ENCODE results near the gene LRRC56.
A peak's percentile ranks its signal among the peaks of the same experiment; 100 is the strongest.
"Not testable (repeated sequence)": the region's sequence is repeated elsewhere in the genome, so short reads cannot be mapped to it uniquely, and the experiment has no call there.

LRRC56 gene

DNA sequence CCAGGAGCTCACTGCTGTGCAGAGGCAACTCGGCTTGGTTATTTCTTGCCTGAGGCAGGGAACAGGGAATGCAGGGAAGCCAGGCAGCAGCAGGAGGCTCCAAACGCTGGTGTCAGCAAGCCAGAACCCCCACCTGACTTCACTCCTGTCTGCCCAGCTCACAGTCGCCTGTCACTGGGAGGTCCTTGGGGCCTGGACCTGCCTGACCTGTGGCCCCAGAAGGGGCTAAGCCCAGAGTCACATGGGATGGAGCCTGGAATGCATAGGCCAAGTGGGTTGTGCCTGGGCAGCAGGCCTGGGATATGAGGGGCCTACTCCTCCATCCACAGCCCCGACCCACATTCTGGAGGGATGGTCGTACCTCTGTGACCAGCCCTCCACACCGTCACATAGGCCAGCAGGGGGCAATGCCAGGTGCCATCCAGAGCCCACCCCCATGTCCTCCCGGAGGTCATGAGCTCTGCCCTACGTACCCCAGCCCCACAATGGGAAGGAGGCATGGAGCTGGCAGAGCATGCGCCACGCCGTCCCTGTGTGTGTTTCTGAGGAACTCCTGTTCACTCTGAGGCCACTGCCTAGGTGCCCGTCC lies 28.7 kb downstream of the LRRC56 start:
- H3K4me3 Mint-ChIP-seq, result no peak overlapping the region
- DNase-seq, result no peak
- no peak overlapping the region for H3K27ac Mint-ChIP-seq
- H3K9me3 Mint-ChIP-seq, result no peaks in the 10 kb centered on the region
- no peaks in the 10 kb centered on the region for H3K27me3 Mint-ChIP-seq
- ATAC-seq, result no peak
- H3K4me1 Mint-ChIP-seq, result peaks cover 56% of the 10 kb centered on the region

DNA sequence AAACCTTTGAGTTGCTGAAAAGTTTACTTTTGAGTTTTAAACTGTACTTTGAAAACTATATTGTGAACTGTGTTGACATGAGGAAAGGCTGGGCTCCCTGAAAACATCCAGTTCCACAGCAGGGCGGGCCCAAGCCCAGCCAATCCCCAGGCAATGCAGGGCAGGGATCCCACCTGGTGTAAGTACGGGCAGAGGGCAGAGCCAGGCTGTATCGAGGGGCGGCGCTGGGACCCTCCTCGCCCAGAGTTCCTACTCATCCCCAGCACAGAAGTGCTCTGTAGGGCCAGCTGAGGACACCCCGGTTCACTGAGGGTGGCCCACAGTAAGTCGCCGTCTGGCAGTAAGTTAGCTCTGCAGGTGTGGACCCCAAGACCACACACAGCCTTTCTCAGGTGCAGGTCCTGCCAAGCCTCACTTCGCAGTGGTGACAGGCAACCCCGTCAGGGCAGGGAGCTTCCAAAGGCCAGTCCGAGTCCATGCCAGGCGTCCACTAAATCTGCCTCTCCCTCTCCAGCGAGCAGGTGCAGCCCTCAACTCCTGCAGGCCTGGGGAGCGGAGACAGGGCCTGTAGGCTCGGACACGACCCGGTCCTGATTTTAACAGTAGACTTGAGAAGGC lies 29.8 kb downstream of the LRRC56 start:
- Mint-ChIP-seq H3K9me3 (no peaks in the 10 kb centered on the region), H3K4me3 (peak overlapping the region; percentile 73 to 82), H3K27me3 (no peaks in the 10 kb centered on the region), H3K27ac (no peak overlapping the region), H3K4me1 (peaks cover 49% of the 10 kb centered on the region)
- DNase-seq (no peak), ATAC-seq (no peak)

DNA sequence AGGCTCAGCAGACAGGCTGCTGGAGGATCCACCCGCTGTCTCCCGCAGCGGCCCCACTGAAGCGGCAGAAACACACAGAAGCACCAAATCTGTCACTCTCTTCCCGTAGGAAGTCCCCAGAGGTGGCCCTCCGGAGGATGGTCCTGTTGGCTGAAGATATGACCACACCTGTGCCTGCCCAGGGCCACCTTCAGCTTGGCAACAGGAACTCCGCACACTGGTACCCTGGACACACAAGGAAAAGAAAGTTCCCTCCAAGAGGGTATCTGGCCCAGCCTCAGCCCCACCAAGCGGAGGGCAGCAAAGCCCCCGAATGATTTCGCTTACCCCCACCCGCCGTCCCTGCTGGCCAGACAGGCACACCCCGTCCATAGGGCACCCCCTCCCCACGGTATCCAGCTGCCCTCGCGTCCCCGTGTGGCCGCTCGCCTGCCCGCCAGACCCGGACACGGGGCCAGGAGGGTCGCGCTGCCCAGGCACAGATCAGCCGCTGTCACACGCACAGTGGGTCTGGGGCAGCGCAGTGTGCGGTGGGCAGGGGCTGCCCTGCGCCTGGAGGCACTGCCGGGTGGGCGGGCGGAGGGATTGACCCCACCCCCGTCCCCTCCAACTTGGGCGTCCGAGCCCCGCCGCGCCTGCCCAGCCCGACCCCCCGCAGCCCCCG lies 30.4 kb downstream of the LRRC56 start:
- no peak for DNase-seq
- no peaks in the 10 kb centered on the region for H3K9me3 Mint-ChIP-seq
- peaks cover 49% of the 10 kb centered on the region for H3K4me1 Mint-ChIP-seq
- peak overlapping the region in 1 of 2 donors; percentile 71 for H3K27ac Mint-ChIP-seq
- peak; percentile 13 for ATAC-seq
- no peaks in the 10 kb centered on the region for H3K27me3 Mint-ChIP-seq
- peak overlapping the region; percentile 73 to 82 for H3K4me3 Mint-ChIP-seq

DNA sequence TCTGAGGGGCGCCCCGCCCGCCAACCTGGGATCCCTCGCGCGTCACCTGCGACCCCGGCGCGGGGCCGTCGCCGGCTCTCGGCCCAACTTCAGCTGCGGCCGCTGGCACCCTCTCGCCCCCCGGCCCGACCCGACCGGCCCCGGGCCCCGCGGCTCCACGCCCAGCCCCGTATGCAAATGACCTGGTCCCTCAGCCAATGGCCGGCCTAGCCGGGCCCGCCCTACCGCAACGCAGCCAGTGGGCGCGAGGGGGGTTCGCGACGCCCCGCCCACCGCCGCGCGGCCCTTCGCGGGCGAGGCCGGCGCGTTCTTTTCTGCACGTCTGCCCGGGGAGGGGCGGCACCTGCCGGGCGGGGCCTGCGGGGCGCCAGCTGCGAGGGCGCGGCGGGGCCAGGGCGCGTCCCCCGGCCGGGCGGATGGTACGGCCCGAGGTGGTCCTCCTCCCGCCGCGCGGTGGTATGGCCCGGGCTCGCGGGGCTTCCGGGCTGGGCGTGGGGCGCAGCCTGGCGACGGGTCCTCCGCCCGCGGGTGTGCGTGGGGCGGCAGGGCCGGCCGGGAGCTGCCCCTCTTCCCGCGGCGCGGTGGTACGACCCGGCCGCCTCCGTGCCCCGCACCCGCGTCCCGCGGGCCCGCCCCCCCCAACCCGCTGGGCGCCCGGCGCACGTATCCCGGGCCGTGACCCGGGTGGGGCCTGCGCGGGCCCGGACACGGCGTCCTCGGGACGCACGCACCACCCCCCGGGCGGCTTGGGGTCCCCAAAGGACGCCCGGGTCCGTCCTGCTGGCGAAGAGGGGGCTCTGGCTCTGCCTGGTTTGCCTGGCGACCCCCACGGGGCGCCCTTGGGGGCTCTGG lies 31.2 kb downstream of the LRRC56 start:
- Mint-ChIP-seq H3K27ac (no peak overlapping the region), H3K4me1 (peaks cover 46% of the 10 kb centered on the region), H3K9me3 (no peaks in the 10 kb centered on the region), H3K4me3 (peak overlapping the region; percentile 82 to 96), H3K27me3 (no peaks in the 10 kb centered on the region)
- peak; percentile 93 for ATAC-seq
- peak; percentile 93 to 98 for DNase-seq

DNA sequence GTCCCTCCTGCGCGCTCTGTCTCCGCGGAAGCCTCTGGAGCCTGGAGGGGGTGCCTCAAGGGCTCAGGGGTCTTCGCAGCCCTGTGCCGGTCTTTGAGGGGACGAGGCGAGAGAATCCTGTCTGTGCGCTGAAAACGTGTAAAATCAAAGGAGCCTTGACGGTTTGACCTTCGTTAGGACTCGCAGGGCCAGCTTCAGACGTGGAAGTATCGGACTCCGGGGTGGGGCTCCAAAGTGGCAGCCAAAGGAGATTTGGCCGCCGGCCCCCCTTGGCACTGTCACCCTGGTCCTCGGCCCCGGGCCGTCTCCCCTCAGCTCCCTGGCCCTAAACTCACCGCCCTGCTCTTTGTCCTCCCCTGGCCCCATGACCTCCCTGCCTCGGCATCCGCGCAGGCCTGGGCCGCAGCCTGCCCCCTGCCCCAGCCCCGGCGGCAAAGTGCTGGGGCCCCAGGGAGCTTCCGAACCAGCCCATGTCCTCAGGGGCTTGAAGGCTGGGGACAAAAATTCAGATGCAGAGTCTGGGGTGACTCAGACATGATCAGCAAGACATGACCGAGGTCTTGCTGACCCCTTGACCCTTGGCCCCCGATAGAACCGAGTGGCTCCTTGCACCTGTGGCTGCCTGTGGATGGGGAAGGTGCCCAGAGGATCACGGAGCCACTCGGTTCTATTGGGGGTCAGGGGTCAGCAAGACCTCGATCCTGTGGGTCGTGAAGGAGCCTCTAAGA lies 32.0 kb downstream of the LRRC56 start:
- no peaks in the 10 kb centered on the region for H3K9me3 Mint-ChIP-seq
- H3K27ac Mint-ChIP-seq, result peak overlapping the region in 1 of 2 donors; percentile 25
- H3K4me3 Mint-ChIP-seq, result peak overlapping the region; percentile 82 to 96
- H3K4me1 Mint-ChIP-seq, result peaks cover 42% of the 10 kb centered on the region
- H3K27me3 Mint-ChIP-seq, result peaks cover 5% of the 10 kb centered on the region
- DNase-seq (no peak), ATAC-seq (no peak)

DNA sequence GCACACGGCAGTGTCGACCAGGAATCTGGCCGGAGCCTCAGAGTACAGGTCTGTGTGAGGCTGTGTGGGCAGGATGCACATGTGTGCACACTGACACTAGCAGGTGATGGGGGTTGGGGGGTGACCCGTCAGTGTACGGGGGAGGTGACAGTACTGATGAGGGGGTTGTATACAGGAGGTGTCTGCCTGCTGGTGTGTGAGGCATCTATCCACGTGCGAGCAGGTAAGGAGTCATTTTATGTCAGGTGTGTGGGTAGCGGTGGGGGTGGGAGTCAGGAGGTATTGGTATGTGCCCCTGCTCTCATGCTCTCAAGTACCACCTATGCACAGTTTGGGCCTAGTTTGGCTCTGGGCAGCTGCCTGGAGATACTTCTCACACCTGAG lies 34.5 kb downstream of the LRRC56 start:
- Mint-ChIP-seq H3K27me3 (peaks cover 16% of the 10 kb centered on the region), H3K4me1 (peaks cover 45% of the 10 kb centered on the region), H3K4me3 (no peak overlapping the region), H3K9me3 (no peaks in the 10 kb centered on the region), H3K27ac (no peak overlapping the region)
- ATAC-seq (no peak), DNase-seq (no peak)

DNA sequence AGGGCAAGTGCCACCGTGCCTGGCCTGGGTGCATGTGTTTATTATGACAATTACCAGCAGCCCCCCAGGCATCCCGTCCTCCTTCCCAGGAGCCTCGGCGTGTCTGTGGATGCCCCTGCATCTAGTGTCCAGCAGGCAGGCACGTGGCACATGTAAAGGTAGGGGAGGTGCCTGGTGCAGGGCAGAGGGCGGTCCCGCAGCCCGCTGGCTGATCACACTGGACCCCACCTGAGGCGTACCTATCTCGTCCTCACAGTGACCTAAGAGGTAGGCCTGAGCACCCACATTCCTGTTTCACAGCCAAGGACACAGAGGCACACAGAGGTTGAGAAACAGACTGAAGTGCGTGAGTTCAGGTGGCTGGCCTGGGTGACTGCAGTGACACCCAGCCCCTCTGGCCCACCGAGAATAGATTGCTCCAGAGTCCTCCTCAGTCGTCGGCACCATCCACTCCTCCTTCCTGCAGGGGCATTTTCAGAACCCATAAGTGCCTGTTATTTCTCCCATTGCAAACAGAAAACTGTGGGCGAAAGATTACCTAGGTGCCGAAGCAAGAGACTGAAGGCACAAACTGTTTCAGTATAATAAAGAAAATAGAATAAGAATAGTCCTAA lies 35.9 kb downstream of the LRRC56 start:
- no peak for DNase-seq
- no peak for ATAC-seq
- Mint-ChIP-seq H3K4me3 (no peak overlapping the region), H3K4me1 (peaks cover 45% of the 10 kb centered on the region), H3K9me3 (no peaks in the 10 kb centered on the region), H3K27me3 (peaks cover 16% of the 10 kb centered on the region), H3K27ac (no peak overlapping the region)

DNA sequence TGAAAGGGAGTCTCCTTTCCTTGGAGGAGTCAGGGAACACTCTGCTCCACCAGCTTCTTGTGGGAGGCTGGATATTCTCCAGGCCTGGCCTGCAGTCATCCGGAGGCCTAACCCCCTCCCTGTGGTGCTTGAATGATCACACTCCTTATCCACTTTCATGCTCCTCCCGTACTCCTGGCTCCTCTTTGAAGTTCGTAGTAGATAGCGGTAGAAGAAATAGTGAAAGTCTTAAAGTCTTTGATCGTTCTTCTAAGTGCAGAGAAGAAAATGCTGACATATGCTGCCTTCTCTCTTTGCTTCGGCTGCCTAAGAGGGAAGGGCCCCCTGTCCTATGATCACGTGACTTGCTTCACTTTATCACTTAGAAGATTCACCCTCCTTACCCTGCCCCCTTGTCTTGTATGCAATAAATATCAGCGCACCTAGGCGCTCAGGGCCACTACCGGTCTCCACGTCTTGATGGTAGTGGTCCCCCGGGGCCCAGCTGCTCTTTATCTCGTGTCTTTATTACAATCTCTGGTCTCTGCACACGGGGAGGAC lies 36.8 kb downstream of the LRRC56 start:
- Mint-ChIP-seq H3K4me3 (peak overlapping the region in 1 of 2 donors; percentile 89), H3K27ac (peak overlapping the region in 1 of 2 donors; percentile 38), H3K27me3 (peaks cover 16% of the 10 kb centered on the region), H3K4me1 (peaks cover 52% of the 10 kb centered on the region)
- not testable (repeated sequence) for DNase-seq, H3K9me3 Mint-ChIP-seq, ATAC-seq

DNA sequence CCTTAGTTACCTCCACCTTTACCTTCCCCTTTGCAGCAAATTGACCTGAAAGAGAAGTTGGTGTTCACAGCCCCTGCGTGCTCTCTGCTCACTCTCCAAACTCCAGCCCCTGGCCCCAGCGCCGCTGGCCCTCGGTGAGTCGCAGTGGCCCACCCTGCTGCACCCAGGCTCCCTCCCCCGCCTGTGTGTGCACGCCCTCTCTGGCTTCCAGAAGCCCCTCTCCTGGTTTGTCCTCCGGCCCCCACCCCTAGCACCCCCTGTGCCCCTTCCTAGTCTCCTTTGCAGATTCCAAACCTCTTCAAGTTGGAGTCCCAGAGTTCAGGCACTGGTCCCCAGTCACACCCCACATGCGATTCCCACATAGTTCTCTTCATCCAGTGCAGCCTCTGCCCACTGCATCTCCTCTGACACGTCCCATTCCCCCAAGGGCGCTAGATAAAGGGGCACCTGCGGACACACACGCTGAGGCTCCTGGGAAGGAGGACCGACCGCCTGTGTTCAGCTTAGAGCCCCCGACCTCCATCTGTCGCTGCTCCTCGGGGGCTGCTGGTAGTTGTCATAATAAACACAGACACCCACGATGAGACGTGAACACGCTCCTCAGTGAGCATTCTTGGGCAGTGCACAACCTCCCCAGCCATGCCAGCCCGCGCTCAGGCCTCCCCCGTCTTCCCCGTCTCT lies 37.4 kb downstream of the LRRC56 start:
- DNase-seq (no peak), ATAC-seq (no peak)
- Mint-ChIP-seq H3K27ac (peak overlapping the region in 1 of 2 donors; percentile 8), H3K4me1 (peaks cover 52% of the 10 kb centered on the region), H3K27me3 (peaks cover 16% of the 10 kb centered on the region), H3K4me3 (peak overlapping the region; percentile 75 to 89), H3K9me3 (no peaks in the 10 kb centered on the region)

DNA sequence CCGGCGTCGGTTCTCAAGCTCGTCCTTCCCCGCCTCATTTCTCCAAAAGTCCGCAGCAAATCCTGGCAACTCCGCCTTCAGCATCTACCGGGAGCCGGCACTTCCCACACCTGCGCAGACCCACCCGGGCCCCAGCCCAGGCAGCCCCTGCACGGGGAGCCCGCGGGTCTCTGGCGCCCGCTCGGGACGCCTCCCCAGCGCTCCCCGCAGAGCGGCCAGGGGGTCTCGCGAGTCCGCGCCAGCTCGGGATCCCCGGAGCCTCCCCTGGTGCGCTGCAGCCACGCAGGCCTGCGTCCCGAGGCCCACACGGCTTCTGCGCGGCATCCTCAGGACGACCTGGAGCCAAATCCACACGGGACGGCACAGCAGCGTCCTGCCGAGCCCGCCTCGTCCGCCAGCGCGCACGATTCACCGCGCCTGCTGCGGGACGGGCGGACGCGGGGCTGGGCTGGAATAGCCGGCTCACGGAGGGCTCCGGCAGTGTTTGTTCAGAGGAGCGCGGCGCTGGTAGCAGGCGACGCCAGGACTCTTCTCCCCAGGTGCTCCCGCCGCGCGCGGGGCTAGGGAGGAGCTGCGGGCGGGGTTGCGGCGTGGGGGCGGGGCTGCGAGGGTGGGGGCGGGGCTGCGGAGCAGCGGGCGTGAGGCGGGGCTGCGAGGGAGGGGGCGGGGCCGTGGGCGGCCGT lies 38.1 kb downstream of the LRRC56 start:
- H3K27me3 Mint-ChIP-seq, result peaks cover 16% of the 10 kb centered on the region
- H3K9me3 Mint-ChIP-seq, result no peaks in the 10 kb centered on the region
- peaks cover 54% of the 10 kb centered on the region for H3K4me1 Mint-ChIP-seq
- ATAC-seq (peak; percentile 33), DNase-seq (no peak)
- H3K4me3 Mint-ChIP-seq, result peak overlapping the region; percentile 75 to 89
- H3K27ac Mint-ChIP-seq, result peak overlapping the region in 1 of 2 donors; percentile 78

DNA sequence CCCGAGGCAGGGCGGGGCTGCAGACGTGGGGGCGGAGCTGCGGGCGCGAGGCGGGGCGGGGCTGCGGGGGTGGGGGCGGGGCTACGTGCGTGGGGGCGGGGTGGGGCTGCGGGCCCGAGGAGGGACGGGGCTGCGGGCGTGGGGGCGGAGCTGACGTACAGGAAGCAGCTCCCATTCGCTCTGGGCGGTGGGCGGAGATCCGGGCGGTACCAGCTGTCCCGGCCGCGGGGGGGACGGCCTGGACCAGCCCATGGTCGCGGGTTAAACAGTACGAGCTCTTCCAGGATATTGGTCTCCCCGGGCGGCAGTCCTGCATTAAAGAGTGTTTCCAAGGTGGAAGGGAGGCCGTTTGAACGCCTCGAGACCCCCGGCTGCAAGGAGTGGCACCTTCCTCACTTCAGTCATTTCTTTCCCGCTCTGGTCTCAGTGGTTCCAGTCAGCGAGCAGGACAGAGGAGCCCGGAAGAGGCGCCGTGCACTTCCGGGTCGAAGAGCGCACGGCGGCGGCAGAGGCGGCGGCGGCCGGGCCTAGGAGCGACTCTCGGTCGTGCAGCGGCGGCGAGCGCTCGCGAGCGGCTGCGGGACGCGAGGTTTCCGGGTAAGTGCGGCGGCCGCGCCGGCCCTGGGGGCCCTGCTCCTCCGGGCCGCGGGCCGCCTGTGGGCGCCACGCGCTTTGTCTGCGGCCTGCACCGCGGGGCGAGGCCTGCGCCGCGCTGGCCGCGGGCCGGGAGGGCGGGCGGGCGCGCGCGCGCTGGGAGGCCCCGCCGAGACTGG lies 38.9 kb downstream of the LRRC56 start, which contains the start of gene PHRF1:
Gene PHRF1, plus strand, starts transcription at position 475 of the 773 bp plus-strand sequence. CDS start 5,043 bp downstream, outside the sequence.
- Mint-ChIP-seq H3K4me1 (peaks cover 55% of the 10 kb centered on the region), H3K27ac (peak within 1 kb of the TSS; percentile 100), H3K27me3 (peaks cover 16% of the 10 kb centered on the region), H3K4me3 (peak within 1 kb of the TSS; percentile 89 to 93), H3K9me3 (no peaks in the 10 kb centered on the region)
- ATAC-seq (peak; percentile 95), DNase-seq (peak; percentile 96 to 97)

DNA sequence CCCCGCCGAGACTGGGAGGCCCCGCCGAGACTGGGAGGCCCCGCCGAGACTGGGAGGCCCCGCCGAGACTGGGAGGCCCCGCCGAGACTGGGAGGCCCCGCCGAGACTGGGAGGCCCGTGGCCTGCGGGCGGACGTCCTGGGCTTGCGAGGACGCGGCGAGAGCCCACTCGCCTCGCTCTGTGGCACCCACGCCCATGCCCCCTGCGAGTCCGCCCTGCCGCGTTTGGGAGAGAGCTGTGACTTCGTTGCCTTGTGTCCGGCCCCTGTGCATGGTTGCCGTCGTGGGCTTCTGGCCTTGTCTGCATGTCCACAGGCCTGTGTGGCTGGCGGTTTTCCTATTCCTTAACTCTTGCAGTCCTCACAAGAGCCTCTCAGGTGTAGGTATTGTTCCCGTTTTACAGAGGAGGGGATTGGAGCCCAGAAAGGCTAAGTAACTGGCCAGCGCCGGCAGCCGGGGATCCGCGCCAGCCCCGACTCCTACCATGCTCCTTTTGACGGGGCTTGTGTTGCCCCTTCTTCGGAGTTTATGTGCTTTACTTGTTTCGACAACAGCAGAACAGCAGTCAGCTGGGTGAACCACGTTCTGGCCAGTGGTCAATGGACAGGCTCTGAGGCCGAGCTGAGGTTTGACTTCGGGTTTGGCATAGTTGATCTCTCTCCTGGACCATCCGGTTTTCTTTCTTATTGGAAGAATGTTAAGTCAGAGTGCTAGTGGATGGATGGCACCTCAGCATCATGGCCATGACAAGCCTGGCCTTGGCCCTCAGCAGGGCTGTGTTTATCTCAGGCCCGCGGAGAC lies 39.7 kb downstream of the LRRC56 start:
- Mint-ChIP-seq H3K4me3 (peak overlapping the region; percentile 88 to 93), H3K27ac (peak overlapping the region; percentile 89 to 95), H3K4me1 (peaks cover 63% of the 10 kb centered on the region), H3K9me3 (no peaks in the 10 kb centered on the region), H3K27me3 (peaks cover 16% of the 10 kb centered on the region)
- ATAC-seq, result no peak
- DNase-seq, result peak in 1 of 2 donors; percentile 45

Measured in stimulated activated naive CD8-positive, alpha-beta T cell treated with anti-CD3 and anti-CD28 coated beads, Interleukin-15, amount 100 ng/mL, for 72 hours (primary cell).